GM19193 (cell line): ENCODE data around the gene TREML1.

ENCODE experiments used
- POLR2A ChIP-seq: IDR thresholded peaks from 4 replicates; pipeline ENCODE4 v1.6.1; 2011; ENCODE audit not compliant: insufficient read depth, insufficient read length; ENCODE audit errors: extremely low read depth

TREML1 gene

DNA sequence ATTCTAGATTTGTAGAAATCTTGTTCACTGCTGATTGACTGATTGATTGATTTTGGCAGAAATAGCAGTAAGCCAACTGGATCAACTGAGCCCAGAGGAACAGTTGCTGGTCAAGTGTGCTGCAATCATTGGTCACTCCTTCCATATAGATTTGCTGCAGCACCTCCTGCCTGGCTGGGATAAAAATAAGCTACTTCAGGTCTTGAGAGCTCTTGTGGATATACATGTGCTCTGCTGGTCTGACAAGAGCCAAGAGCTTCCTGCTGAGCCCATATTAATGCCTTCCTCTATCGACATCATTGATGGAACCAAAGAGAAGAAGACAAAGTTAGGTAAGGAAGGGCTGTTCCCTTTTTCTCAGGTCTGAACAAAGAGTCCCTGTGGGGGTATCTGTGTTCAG, 31.2 kb downstream of the TREML1 start:
- TF ChIP-seq POLR2A = no peak

DNA sequence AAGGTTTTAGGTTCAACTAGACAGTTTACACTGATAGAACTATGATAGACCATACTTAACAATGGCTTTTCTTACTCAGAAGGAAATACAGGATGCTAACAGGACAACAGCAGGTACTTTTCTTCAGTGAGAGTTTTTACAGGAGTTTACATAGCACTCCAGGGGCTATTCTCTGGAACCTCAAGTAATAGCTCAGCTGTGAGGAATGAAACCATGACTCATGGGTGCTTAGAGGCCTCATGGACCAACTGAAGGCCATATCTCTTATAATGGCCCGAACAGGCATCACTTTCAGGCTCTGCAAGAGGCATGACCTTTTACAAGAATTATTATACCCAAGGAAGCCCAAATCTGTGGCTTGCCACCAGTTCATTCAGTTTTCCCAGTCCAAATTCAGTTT, 31.8 kb downstream of the TREML1 start:
- TF ChIP-seq POLR2A = no peak

DNA sequence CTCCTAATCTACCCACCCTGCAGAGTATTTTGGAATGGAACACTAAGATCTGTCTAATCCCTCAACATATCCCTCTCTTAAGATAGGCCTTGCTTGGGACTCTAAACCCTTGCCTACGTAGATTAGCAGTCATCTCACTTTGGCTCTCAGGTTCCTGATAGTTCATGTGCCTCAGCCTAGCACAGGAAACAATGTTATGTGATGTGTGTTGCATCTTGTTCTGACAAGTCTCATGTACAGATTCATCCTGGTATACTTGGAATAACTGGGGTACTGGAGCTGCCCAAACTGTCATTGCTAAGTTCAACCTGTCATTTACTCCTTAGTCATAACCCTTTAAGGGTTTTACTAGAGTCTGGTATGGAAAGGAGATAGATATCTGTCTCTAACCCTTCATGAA, 34.1 kb downstream of the TREML1 start:
- TF ChIP-seq POLR2A = no peak

DNA sequence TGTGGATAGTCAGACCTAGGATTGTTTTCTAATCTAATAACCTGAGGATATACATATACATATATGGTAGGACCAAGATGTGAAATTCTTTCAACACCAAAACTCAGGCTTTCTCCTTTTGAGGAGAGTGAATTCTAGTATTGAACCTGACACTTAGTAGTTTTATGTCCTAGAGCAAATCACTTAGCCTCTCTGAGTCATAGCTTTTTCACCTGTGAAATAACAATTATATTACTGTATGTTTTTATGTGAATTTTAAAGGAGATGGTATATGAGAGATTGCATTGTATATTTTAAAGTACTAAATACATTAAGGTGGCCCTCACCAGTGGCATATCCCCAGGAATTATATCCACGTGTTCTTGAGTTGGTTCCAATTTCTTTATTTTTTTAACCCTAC, 34.6 kb downstream of the TREML1 start:
- TF ChIP-seq POLR2A = no peak

DNA sequence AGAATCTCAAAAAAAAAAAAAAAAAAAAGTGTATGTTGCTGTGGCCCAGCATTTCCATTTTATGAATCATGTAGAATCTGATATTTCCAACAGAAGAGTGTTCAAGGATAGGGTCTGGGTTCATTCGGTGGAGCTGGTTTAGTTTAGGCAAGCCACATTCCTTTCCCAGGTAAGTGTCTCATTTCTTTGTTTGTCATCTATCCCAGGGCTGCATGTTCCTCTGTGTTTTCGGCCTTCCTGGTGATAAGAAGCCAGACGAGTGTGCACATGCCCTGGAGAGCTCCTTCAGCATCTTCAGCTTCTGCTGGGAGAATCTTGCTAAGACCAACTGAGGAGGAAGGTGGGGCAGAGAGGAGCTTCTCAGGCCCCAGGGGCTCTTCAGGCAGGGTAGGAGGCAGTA, 43.1 kb downstream of the TREML1 start:
- TF ChIP-seq POLR2A = no peak

DNA sequence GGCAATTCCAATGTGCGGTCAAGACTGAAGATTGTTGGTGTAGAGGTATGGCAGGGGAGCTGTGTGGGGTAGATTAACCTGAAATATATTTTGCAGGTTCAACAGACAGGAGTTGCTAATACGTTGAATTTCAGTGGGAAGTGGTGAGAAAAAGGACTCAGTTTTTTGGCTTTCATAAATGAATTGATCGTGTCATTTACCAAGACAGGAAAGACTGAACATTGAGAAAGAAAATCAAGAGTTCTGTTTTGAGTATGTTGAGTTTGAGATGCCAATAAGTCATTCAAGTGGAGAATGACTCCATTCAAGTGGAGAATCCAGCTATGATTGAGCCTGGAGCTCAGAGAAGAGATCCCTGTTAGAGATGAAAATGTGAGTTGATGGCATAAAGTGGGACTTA, 50.3 kb downstream of the TREML1 start:
- TF ChIP-seq POLR2A = no peak

DNA sequence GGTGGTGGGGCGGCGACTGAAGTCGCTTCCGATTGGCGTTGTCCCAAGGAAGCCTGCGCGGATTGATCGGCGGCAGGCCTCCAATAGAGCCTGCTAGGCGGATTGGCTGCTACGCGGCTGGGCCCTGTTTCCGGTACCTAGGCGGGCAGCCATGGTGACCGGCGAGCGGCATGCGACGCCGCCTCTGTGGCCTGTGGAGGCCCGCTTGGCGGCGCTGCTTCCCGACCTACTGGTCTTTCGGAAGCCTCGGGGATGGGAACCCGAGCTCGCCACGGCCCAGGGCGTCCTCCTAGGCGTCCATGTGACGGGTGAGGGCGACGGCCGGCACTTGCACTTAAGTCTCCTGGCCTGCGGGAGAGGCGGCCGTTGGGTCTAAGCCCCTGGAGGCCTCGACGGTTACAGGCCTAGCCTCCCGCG, 53.3 kb downstream of the TREML1 start:
- no peak for TF ChIP-seq POLR2A
